T1000 (cell line): ENCODE measurements around the gene EPN2.

Experiments used
- DNase-seq: peaks from one replicate; lab custom pipeline; 2025; ENCODE audit warnings: mixed read lengths; lab: John Stamatoyannopoulos, UW

EPN2 gene

DNA sequence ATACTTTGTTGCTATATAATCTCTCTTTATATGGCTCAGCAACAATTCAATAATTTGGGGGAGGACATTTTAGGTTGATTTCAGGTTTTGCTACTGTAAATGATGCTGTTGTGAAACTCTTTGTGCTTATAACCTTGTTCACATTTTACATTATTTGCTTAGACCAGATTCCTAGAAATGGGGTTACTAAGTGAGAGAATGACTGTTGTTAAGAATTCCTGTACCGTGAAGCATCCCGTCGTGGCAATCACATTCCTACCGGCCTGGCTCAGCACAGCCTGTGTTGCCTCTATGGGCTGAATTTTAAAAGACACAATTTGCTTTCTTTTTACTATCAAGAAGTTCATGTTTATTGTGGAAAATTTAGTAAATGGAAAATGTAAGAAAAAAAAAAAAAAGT lies 94.0 kb downstream of the EPN2 start:
- peak; percentile 24 for DNase-seq

GRCh38 chr17:19331543-19332245 lies 94.5 kb downstream of the EPN2 start:
- no peak for DNase-seq

DNA sequence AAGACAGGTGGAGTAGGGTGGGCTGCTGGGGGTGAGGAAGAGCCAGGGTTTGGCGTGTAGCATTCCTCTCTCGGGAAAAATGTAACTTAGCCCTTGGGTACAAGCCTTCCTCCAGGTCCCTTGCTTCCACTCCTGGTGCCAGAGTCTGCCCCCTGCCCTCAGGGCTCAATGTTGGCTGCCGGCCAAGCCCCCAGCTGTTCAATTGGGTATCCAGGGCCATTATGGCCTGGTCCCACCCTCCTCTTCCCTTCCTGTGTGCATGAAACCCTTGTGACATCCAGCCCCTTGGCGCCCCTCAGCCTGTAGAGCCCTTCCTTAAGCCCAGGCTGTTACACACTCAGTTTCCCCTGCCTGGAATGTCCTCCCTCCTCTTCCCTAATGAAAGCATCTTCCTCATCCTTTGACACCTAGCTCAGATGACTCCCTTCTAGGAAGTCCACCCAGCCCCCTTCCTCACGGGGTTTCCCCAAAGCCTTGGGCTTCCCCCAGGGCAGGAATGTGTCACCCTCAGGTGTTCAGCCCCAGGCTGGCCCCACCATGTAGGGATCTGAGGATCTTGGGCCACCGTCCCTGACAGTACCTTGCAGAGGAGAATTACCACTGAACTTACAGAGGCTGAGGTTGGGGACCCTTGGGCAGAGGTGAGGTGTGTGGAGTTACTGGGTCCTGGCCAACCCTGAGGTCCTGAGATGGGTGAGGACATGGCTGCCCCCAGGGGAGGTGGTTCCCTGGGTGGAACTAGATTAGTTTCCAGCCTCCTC lies 95.4 kb downstream of the EPN2 start:
- no peak for DNase-seq

DNA sequence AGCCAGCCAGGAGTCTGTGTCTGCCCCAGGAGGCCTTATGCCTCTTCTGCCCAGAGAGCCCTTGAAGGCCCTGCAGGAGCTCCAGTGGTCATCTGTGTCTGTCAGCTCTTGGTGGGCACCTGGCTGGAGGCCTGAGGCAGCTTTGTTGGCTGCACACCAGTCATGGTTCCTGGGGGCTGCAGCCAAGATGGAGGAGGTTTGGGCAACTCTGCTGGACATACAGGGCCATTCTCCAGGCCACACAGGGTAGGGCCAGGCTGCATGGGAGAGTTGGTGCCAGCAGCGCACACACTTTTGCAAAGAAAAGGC lies 95.9 kb downstream of the EPN2 start:
- no peak for DNase-seq

GRCh38 chr17:19333736-19334290 lies 96.6 kb downstream of the EPN2 start:
- DNase-seq, result no peak

DNA sequence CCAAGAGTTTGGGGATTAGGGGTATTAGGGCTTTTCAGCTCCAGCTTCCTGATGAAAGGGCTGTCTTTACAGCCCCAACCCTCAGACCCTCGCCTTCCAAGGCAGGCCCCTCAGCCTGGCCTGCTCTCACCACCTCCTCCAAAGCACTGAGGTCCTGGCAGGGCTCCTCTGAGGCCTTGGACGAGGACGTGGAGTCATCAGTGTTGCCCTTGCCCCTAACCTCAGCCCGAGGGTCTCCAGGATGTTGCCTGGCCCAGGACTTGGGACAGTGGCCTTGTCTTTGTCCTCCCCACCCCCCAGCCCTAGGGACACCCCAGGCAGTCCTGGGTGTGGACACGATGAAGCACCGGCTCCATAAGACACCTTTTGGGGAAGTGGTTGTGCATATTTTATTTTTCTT lies 97.2 kb downstream of the EPN2 start:
- DNase-seq, result no peak

DNA sequence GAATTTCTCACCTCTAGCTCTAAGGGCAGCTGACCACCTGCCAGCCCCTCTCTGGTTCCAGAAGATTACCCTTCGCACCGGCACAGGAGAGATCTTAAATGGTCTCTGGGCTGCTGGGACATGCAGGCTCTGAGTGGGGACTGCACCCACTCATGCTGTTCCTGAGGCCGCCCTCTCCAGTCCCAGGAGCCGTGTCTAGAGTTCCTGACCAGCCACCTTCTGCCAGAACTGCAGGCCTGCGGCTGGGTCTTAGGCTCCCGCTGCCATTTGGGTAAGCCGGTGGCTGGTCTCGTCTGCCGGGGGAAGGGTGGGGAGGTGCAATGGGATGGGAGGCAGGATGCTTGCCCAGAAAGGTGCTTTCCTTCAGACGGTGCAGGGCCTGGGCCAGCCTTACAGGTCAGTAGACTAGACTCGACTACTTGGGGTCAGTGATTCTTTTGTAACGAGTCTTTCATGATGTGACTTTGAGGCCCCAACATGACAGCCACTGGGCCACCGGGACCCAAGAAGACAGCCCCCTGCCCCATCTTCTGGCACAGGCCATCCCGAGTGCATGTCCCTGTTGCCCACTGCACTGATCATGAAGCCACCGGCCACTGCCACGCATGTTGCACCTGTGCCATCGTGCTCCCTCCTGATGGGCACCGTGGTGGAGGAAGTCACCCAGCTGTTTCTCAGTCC lies 98.9 kb downstream of the EPN2 start:
- no peak for DNase-seq

- no peak for DNase-seq
Measured at GRCh38 chr17:19336938-19337711, 100.0 kb downstream of the EPN2 start.

DNA sequence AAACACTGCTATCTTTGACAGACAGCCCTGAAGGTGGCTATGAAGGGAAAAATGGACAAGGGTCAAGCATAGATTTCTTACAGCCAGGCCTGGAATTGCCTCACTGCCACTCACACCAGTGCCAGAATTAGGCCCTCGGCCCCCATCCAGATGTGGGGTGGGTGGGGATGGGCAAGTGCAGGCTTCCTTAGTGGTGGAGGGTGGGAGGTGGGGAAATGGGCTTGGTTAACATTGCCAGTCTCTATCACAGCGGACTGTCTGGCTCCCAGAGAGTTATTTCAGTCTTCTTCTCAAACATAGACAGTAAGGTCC lies 100.5 kb downstream of the EPN2 start:
- DNase-seq, result no peak

GRCh38 chr17:19338031-19338990 lies 101.1 kb downstream of the EPN2 start:
- DNase-seq, result no peak

DNA sequence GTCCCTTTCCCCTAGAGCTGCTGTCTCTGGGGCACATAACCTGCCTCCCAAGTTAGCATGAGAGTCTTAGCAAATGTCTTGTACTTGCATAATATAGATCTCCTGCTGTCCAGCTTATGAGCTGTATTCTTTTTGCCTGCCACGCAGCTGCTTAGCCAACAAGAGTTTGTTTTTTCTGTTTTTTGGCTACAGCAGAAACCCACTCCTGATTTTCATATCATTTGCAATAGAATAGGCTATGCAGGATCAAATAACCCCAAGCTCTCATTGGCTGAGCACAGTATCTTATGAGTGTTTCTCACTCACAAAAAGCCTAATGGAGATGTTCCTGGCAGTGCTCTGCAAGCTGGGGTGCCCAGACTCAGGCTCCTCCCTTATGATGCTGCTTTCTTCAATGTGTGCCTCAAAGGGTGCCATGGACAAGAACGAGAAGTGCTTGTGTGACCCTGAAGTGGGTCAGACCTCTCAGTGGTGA lies 102.2 kb downstream of the EPN2 start:
- no peak for DNase-seq

GRCh38 chr17:19341211-19341631 lies 104.1 kb downstream of the EPN2 start:
- DNase-seq, result no peak

DNA sequence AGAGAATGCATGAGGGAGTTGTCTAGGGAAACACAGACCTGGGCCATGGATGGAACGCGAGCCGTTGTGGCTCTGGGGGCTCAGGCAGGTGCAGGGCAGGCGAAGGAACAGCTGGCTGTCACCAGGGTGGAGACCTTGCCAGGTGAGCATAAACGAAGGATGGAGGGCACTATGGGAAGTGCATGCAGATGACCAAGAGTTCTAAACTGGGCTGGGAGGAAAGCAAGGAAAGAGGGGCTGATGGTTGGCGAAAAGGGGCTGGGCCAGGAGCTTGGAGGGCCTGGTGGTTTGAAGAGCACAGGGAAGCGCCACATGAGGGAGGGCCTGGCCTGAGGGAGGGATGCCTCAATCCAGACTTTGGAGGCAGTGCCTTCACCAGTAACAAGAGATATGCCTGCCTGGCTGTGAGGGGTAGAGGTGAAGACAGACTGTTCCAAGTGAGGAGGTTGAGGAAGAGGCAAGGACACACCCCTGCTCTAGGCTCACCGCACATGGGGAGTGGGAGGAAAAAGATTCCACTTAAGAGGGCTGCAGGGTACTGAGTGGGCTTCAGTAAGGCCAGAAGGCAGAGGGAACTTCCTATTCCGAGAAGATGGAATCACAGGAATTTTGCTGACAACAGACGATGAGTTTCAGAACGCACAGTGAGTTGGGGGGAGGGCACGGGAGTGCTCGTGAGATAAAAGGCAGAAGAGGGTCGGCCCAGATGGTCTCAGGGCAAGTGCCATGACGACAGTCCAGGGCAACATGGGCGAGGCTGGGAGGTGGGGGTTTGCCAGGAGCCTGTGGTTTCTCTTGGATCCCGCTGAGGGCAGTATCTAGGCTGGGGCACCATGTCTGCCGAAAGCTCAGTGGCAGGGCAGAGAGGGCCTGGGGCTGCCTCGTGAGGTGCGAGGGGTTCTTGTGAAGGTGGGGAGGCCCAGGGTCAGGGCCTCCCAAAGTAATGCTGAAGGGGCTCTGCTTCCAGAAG lies 104.8 kb downstream of the EPN2 start:
- no peak for DNase-seq

DNA sequence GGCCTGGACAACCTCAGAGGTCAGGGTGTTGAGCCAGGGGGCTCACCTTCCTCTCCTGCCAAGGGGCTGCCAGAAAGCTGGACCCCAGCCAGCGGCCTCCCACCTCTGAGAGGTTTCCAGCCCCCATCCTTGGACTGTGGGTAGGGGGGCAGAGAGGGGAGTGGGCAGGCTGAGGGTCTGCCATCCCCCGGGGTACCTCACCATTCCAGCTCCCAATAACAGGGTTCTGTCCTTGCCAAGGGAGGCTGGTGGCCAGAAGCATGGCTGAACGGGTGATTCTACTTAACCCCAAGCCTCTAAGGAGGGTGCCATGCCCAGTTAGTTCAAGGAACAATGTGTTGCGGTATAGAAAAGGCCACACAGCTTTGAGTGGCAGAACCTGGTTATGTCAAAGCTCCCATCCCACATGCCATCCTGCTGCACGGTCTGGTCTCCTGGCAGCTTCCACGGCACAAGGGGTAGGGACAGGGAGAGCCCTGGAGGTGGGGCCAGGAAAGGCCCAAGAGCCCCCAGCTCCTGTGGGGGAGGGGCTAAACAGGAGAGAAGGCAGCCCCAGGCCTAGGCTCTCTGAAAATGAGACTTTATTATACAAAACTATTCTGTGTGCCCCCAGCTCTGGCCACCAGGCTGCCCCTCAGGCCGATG lies 105.6 kb downstream of the EPN2 start:
- no peak for DNase-seq

- DNase-seq, result no peak
Measured at GRCh38 chr17:19343256-19343630, 106.1 kb downstream of the EPN2 start.

- no peak for DNase-seq
Measured at GRCh38 chr17:19343671-19344151, 106.5 kb downstream of the EPN2 start.

- DNase-seq, result no peak
Measured at GRCh38 chr17:19344311-19345066, 107.3 kb downstream of the EPN2 start.

- no peak for DNase-seq
Measured at GRCh38 chr17:19345067-19345460, 107.9 kb downstream of the EPN2 start.
